ENCODE data around the gene ADAMTS17. TPM values are rescaled to one million over a fixed set of nuclear protein-coding genes. Genes with fewer than 3 reads are reported as not detected.

Gene ADAMTS17
- total RNA-seq, 1 experiment from 2014 or later = 0.32 TPM

DNA sequence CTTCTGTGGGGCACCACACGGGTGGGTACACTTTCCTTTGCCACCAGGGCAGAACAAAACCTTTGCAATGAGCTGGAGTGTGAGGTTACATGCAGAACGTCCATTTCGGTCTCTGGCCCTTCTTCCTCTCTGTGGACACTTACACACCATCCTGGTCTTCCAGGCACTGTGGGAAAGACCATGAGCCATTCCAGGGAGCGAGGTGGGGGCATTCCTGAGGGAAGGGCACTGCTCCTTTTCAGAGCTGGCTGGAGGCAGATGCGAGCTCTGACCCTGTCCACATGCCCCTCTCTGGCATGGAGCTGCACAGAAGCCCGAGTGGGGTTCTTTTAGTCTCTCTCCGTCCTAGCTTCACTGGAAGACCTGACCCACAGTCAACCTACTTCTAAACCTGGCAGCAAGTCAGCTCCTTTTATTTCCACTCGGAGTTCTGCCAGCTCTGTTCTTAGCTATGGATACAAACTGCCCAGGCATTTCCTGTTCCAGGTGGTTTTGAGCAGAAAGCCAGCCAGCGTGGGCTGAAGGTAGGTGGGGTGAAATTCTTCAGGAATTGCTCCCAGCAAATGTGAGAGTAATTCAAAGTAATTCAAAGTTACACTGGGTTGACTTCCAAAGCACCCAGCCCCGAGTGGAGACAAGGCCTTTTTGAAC lies 281.4 kb downstream of the ADAMTS17 start:
- Histone ChIP-seq H3K4me3 (no peak overlapping the region), H3K4me1 (replicated peaks) (no peaks in the 10 kb centered on the region), H3K9me3 (replicated peaks) (no peaks in the 10 kb centered on the region), H3K36me3 (no peaks in the 10 kb centered on the region), H3K27me3 (replicated peaks) (peaks cover 6% of the 10 kb centered on the region; the same call in 1 of the 2 replicates), H3K27ac (no peak overlapping the region)
- no peak for DNase-seq (ENCODE audit: low read depth in 1 of 2, low spot score in 2 of 2)

DNA sequence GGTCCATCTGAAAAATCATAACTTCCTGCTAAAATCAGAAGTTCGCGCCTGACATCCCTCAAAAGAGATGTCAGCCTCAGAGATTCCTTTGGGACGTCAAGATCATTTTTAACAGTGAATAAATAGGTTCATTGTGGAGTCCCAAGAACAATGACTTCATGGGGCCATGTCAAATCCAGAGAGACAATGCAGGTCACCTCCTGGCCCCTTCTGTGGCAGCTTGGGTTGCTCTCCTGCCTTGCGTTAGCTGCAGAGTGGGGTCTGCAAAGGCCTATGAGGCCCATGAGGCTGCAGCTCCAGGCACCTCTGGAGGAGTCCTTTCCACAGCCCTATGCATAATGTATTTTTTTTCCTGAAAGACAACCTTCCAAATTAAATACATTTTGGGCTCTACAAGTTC lies 282.3 kb downstream of the ADAMTS17 start:
- H3K27ac ChIP-seq = no peak overlapping the region
- no peak for DNase-seq (ENCODE audit: low read depth in 1 of 2, low spot score in 2 of 2)
- no peaks in the 10 kb centered on the region for H3K9me3 ChIP-seq (replicated peaks)
- no peaks in the 10 kb centered on the region for H3K4me1 ChIP-seq (replicated peaks)
- peaks cover 6% of the 10 kb centered on the region; the same call in 1 of the 2 replicates for H3K27me3 ChIP-seq (replicated peaks)
- H3K36me3 ChIP-seq = no peaks in the 10 kb centered on the region
- H3K4me3 ChIP-seq = no peak overlapping the region

DNA sequence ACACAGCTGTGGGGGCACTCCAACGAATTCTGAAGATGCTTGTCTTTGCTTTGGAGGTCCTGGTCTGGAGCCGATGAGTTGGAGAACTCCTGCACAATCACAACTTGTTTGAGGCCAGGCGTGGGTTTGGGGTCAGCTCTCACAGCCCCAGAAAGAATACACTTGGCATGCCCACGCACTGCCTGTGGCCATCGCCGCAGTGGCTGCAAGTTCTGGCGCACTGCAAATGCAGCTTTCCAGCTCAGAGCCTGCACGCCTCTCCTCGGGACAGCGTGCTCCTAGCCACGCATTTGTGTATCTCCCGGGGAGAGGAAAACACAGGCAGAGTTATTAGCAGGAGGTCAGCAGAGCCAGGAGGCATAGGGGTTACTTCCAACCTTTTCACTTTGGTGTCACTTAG lies 282.7 kb downstream of the ADAMTS17 start:
- H3K4me3 ChIP-seq = no peak overlapping the region
- peaks cover 6% of the 10 kb centered on the region; the same call in 1 of the 2 replicates for H3K27me3 ChIP-seq (replicated peaks)
- DNase-seq (ENCODE audit: low read depth in 1 of 2, low spot score in 2 of 2) = no peak
- no peaks in the 10 kb centered on the region for H3K9me3 ChIP-seq (replicated peaks)
- H3K36me3 ChIP-seq = no peaks in the 10 kb centered on the region
- no peak overlapping the region for H3K27ac ChIP-seq
- no peaks in the 10 kb centered on the region for H3K4me1 ChIP-seq (replicated peaks)

DNA sequence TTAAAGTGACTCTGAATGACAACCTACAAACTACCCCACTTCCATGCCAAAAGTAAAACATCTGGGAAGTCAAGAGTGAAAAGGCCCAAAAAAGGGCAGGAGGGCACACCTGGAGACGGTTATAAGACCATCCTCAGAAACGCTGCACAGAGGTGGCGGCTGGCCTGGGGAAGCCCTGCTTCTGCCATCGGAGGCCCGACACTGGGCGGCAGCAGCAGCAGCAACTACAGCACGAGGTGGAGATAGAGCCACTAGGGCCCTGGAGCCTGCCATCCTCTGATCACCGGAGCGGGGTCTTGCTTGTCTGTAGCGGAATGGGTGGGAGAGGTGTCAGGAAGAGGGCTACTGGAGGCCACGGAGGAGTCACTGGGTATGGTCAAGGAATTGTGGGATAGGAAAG lies 283.3 kb downstream of the ADAMTS17 start:
- Histone ChIP-seq H3K9me3 (replicated peaks) (no peaks in the 10 kb centered on the region), H3K27ac (no peak overlapping the region), H3K4me1 (replicated peaks) (no peaks in the 10 kb centered on the region), H3K4me3 (no peak overlapping the region), H3K36me3 (no peaks in the 10 kb centered on the region), H3K27me3 (replicated peaks) (peaks cover 6% of the 10 kb centered on the region; the same call in 1 of the 2 replicates)
- DNase-seq (ENCODE audit: low read depth in 1 of 2, low spot score in 2 of 2) = no peak

DNA sequence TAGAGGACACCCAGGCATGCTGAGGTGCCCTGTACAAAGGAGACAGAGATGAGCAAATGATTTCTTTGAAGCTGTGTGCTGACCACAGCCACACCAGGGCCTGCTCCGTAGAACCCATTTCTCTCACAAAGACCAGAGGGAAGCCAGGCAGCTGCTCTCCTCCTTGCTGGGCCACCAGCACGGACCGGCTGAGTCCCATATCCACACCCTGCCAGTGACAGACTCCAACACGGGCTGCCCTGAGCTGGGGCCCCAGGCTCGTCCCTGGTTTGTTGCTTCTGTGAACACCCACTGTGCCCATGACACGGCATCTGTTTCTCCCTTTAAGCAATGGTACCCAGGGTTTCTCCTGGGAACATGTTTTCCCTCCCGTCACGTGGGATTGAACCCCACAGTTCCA lies 284.5 kb downstream of the ADAMTS17 start:
- no peaks in the 10 kb centered on the region for H3K36me3 ChIP-seq

DNA sequence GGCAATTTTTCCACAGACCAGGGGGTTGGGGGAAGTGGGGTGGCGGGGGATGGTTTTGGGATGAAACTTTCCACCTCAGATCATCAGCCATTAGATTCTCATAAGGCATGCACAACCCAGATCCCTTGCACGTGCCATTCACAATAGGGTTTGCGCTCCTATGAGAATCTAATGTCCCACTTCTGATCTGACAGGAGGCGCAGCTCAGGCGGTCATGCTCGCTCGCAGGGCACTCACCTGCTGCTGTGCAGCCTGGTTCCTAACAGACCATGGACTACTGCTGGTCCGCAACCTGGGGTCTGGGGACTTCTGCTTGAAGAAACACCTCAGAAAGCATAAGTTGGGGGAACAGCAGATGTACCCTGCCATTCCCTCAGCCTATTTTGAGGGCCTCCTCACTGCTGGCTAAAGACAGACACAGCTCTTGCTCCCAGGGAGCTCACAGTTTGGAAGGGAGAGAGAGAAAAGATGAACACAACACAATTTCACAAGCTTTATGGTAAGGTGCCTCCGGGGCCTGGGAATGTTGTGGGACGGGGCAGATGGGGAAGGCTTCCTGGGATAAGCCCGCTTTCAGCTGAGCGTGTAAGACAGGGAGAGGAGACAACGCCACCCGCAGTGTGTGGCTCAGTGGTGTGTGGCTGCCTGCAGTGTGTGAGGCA lies 285.2 kb downstream of the ADAMTS17 start:
- Histone ChIP-seq H3K4me3 (no peak overlapping the region), H3K9me3 (replicated peaks) (no peaks in the 10 kb centered on the region), H3K36me3 (no peaks in the 10 kb centered on the region), H3K27ac (no peak overlapping the region), H3K4me1 (replicated peaks) (no peaks in the 10 kb centered on the region), H3K27me3 (replicated peaks) (peaks cover 6% of the 10 kb centered on the region; the same call in 1 of the 2 replicates)
- DNase-seq (ENCODE audit: low read depth in 1 of 2, low spot score in 2 of 2) = no peak

More for the DNA sequence above, 284.5 kb downstream of the ADAMTS17 start:
- Histone ChIP-seq H3K9me3 (replicated peaks) (no peaks in the 10 kb centered on the region), H3K27ac (no peak overlapping the region), H3K27me3 (replicated peaks) (peaks cover 6% of the 10 kb centered on the region; the same call in 1 of the 2 replicates), H3K4me1 (replicated peaks) (no peaks in the 10 kb centered on the region), H3K4me3 (no peak overlapping the region)
- no peak for DNase-seq (ENCODE audit: low read depth in 1 of 2, low spot score in 2 of 2)

DNA sequence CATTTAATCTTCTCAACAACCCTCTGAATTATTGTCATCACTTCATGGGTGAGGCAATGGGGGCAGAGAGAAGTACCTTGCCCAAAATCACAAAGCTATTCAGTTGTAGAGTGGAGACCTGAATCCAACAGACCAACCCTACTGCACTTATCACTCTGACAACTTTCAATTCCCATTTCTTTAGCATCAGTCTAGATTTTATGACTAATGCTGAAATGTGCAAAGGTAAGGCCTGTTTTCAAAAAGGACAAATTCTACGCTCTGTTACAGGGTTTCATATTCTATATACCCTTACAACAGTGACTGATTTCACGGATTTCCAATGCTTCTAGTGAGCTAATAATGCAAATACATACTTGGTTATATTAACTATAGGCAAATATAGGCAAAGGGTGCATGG lies 286.0 kb downstream of the ADAMTS17 start:
- Histone ChIP-seq H3K9me3 (replicated peaks) (no peaks in the 10 kb centered on the region), H3K4me1 (replicated peaks) (no peaks in the 10 kb centered on the region), H3K27me3 (replicated peaks) (peaks cover 6% of the 10 kb centered on the region; the same call in 1 of the 2 replicates), H3K4me3 (no peak overlapping the region), H3K27ac (no peak overlapping the region), H3K36me3 (no peaks in the 10 kb centered on the region)
- DNase-seq (ENCODE audit: low read depth in 1 of 2, low spot score in 2 of 2) = no peak

DNA sequence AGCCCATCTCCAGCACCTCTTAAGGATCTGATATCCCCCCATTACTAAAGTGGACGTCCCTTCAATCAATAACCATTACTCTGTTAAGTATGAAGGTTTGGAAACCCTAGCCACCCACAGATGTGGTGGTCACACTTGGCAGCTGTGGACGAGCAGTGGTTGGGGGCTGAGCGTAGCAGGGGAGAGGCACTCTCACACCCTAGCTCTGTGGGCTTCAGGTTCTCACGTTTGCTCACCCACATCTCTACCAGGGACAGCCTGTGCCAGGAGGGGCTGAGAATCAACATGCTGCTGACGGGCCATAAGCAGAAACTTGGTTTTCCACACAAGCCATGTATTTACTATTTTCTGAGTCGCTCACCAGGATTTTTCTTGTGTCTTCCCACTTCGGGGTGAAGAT lies 287.2 kb downstream of the ADAMTS17 start:
- no peaks in the 10 kb centered on the region for H3K36me3 ChIP-seq
- no peak for DNase-seq (ENCODE audit: low read depth in 1 of 2, low spot score in 2 of 2)
- no peak overlapping the region for H3K27ac ChIP-seq
- H3K27me3 ChIP-seq (replicated peaks) = peaks cover 6% of the 10 kb centered on the region; the same call in 1 of the 2 replicates
- no peaks in the 10 kb centered on the region for H3K9me3 ChIP-seq (replicated peaks)
- no peaks in the 10 kb centered on the region for H3K4me1 ChIP-seq (replicated peaks)
- no peak overlapping the region for H3K4me3 ChIP-seq

DNA sequence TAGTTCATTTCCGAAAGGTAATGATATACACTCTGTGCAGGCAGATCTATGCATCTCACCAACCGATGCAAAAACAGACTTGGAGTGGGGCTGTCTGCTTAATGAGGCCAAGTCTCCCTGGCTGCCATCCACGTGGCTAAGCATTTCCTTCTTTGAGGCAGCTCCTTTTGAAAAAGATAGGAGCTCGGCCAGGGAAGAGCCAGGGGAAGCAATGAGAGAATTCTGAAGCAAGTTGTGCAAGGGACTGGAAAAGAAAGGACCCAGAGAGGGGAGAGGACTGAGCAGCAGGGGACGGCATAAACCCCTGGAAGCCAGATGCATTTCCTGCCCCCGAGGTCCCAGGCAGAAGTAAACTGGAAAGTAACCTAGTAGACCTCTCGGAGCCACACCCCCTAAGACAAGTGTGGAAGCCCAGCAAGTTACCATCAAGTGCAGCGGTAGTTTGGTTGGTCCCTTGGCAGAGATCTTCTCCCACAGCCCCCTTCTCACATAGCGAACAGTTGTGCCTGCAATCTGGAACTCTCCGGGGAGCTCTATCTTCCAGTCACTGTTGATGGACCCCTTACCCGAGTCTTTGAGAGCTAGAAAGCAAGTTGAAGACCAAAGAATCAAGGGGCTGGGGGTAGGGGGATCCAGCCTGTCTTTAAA lies 288.2 kb downstream of the ADAMTS17 start:
- Histone ChIP-seq H3K27ac (no peak overlapping the region), H3K9me3 (replicated peaks) (no peaks in the 10 kb centered on the region), H3K27me3 (replicated peaks) (peaks cover 6% of the 10 kb centered on the region; the same call in 1 of the 2 replicates), H3K4me3 (no peak overlapping the region), H3K4me1 (replicated peaks) (no peaks in the 10 kb centered on the region), H3K36me3 (no peaks in the 10 kb centered on the region)
- DNase-seq (ENCODE audit: low read depth in 1 of 2, low spot score in 2 of 2) = no peak

DNA sequence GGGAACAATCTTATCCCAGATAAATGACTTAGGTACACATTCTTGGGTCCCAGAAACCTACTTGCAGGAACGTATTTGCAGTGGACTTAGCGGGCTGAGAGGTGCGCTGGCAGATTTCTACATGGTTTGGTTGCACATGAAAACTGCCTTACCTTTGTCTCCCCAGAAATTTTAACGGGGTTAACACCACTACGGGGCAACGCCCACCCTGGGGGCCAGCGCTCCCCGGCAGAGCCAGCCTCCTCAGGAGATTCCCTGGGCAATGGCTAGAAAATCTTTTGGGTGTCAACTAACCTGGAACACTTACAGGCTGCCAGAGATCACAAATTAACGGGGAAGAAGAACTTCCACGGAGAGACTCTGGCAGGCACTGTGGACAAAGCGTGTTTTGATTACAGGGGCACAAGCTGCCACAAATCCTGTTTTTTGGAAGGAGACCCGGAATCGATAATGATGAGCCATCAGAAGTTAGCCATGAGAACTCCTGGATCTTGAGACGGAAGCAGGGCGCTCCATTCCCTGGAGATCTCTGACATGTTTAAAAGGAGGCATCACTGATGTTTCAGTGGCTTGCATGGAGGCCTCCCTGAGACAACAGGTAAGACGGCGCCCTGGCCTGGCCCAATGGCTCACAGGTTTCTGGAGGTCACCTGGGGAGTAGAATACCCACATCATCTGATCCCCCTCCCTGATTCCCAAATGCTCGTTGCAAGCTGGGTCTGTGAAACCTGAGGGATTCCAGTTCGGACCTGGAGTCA lies 288.9 kb downstream of the ADAMTS17 start:
- Histone ChIP-seq H3K27me3 (replicated peaks) (peaks cover 6% of the 10 kb centered on the region; the same call in 1 of the 2 replicates), H3K4me1 (replicated peaks) (no peaks in the 10 kb centered on the region), H3K9me3 (replicated peaks) (no peaks in the 10 kb centered on the region), H3K4me3 (no peak overlapping the region), H3K36me3 (no peaks in the 10 kb centered on the region), H3K27ac (no peak overlapping the region)
- DNase-seq (ENCODE audit: low read depth in 1 of 2, low spot score in 2 of 2) = no peak

DNA sequence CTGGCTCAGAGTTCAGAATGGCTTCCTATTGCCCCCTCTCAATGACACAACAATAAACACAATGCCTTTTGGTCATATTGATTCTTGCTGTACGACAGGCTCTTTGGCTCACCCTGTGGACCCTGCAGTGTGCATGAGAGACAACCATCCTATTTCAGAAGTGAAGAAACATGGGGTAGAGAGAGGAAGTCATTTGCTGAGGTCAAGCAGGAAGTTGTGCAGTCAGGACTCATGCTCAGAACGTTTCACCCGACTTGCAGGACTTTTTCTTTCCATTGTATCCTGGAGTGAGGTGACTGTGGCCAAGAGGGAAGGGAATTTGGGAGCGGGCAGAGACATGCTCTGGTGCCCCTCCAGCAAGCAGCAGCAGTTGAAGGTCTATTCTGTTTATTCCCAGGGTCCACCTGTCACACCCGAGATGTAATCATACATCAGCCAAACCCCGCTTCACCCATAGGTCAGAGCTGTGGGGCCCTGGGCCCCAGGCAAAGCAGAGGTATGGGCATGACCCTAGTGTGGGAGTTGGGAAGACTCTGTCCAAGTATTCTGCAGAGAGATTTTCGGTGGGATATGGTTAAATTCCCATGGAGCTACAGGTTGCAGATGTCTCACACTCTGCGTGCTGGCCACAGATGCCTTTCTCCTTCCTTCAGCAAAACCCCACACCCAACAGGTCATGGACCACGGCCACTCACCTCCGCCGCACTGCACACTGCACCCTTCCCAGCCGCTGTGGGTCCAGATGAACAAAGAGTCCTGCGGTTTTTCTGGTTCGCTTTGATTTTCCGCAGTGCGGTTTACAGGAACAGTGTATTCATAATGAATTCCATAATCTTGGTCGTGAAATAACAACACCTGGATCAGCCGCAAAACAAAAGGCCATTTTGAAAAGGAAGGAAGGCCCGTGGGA lies 290.6 kb downstream of the ADAMTS17 start:
- DNase-seq (ENCODE audit: low read depth in 1 of 2, low spot score in 2 of 2) = no peak
- H3K9me3 ChIP-seq (replicated peaks) = no peaks in the 10 kb centered on the region
- H3K36me3 ChIP-seq = no peaks in the 10 kb centered on the region
- H3K27me3 ChIP-seq (replicated peaks) = 0 out of 2 replicates have a peak, but pooled peaks cover 6% of the 10 kb centered on the region
- H3K4me1 ChIP-seq (replicated peaks) = no peaks in the 10 kb centered on the region
- H3K4me3 ChIP-seq = no peak overlapping the region
- H3K27ac ChIP-seq = no peak overlapping the region

DNA sequence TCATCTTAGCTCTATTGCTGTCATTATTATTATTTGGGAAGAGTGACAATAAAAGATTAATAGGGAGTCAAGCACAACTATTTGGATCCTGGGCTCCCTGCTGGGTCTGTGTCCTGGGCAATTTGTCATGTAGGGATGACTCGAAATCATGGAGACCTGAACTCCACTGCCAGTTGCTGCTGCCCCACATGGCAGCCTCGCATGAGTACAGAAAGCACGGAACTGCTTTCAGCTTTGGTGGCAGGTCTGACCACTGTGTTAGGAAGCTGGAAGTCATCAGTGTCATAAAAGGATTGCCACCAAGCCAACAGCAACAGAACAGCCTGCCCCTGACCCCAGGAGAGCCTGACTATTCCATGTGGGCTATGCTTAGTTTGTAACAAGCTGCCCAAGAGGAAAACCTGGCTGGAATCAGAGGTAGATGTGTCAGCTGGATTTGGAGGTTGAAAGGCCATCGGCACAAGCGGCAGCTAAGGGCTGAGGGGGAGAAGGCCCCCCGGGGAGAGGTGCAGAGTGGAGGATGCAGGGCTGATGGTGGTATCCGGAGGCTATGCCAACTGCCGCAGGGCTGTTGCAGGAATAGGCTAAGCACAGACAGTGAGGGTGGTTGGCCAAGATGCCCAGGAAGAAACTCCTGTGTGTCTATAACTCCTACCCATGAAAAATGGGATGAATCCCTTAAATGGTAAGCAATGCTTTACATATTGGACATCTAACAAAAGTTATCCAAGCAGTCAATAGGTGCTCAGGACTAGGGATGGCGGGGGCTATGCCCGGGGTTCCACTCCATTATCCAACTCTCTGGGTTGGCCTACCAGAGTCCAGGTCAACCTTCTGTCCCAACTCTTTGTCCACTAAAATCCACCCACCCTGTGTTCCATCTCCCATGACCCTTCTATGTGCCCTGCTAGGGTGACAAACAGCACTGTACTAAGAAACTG lies 291.6 kb downstream of the ADAMTS17 start:
- H3K27me3 ChIP-seq (replicated peaks) = no peaks in the 10 kb centered on the region
- H3K4me3 ChIP-seq = no peak overlapping the region
- H3K36me3 ChIP-seq = no peaks in the 10 kb centered on the region
- no peaks in the 10 kb centered on the region for H3K4me1 ChIP-seq (replicated peaks)
- no peak overlapping the region for H3K27ac ChIP-seq
- no peak for DNase-seq (ENCODE audit: low read depth in 1 of 2, low spot score in 2 of 2)
- no peaks in the 10 kb centered on the region for H3K9me3 ChIP-seq (replicated peaks)
